Sigmoid colon (tissue), 3 donors: Measurements from ENCODE around the gene KRTAP10-12.

Source experiments
- CTCF ChIP-seq, 4 experiments: fragments of 450-650 bp in 3 of 4; fragments of 200-600 bp in 1 of 4; IDR thresholded peaks; one replicate each; pipeline ENCODE4 v1.5.1; 2016 to 2019; ENCODE audit warnings: antibody characterized with exemption in 4 of 4, mild to moderate bottlenecking in 3 of 4, moderate library complexity in 2 of 4
- POLR2A ChIP-seq, 2 donors: fragments of 450-650 bp; IDR thresholded peaks; one replicate each; pipeline ENCODE4 v1.6.1; 2016; ENCODE audit warnings: antibody characterized with exemption in 2 of 2, mild to moderate bottlenecking in 2 of 2, moderate library complexity in 2 of 2

- TF ChIP-seq CTCF (IDR thresholded peaks at IDR 0.05), result no peak
- no peak for TF ChIP-seq POLR2A (IDR thresholded peaks at IDR 0.05)
These were observed 23.2 kb downstream of the KRTAP10-12 start for GRCh38 chr21:44720170-44720569.
